Activated T-cell treated with anti-CD3 and anti-CD28 coated beads, Interleukin-2, amount 50 U/mL, for 1 hour (primary cell): ENCODE data around the gene TRRAP.

Experiments
- DNase-seq: peaks from one replicate; pipeline ENCODE4 v3.0.0-alpha.2; 2020

Gene TRRAP

GRCh38 chr7:99008921-99009530 lies 130.7 kb downstream of the TRRAP start:
- no peak for DNase-seq

GRCh38 chr7:99010281-99010680 lies 131.9 kb downstream of the TRRAP start:
- DNase-seq: no peak

- DNase-seq: no peak
Measured at GRCh38 chr7:99011341-99011705, 133.0 kb downstream of the TRRAP start.

- no peak for DNase-seq
Measured at GRCh38 chr7:99011706-99012404, 133.5 kb downstream of the TRRAP start.

- DNase-seq: no peak
Measured at GRCh38 chr7:99012722-99013121, 134.4 kb downstream of the TRRAP start.

GRCh38 chr7:99013266-99014112 lies 135.2 kb downstream of the TRRAP start:
- no peak for DNase-seq

- DNase-seq: no peak
Measured at GRCh38 chr7:99014113-99014985, 136.0 kb downstream of the TRRAP start.

GRCh38 chr7:99016196-99016595 lies 137.9 kb downstream of the TRRAP start:
- DNase-seq: no peak

GRCh38 chr7:99019523-99020412 lies 141.4 kb downstream of the TRRAP start:
- no peak for DNase-seq

- no peak for DNase-seq
Measured at GRCh38 chr7:99020413-99020715, 142.0 kb downstream of the TRRAP start.

- DNase-seq: no peak
Measured at GRCh38 chr7:99021941-99022560, 143.7 kb downstream of the TRRAP start.

GRCh38 chr7:99024066-99024465 lies 145.7 kb downstream of the TRRAP start:
- DNase-seq: no peak

GRCh38 chr7:99027241-99027640 lies 148.9 kb downstream of the TRRAP start:
- no peak for DNase-seq

- DNase-seq: no peak
Measured at GRCh38 chr7:99027841-99028240, 149.5 kb downstream of the TRRAP start.

- DNase-seq: no peak
Measured at GRCh38 chr7:99028261-99028973, 150.1 kb downstream of the TRRAP start.

GRCh38 chr7:99029466-99030435 lies 151.4 kb downstream of the TRRAP start:
- no peak for DNase-seq

- DNase-seq: no peak
Measured at GRCh38 chr7:99030457-99030856, 152.1 kb downstream of the TRRAP start.

- no peak for DNase-seq
Measured at GRCh38 chr7:99030951-99031350, 152.6 kb downstream of the TRRAP start.

GRCh38 chr7:99031496-99031895 lies 153.2 kb downstream of the TRRAP start:
- DNase-seq: no peak

- DNase-seq: no peak
Measured at GRCh38 chr7:99032928-99033327, 154.6 kb downstream of the TRRAP start.
